Endothelial cell of umbilical vein (primary cell): Measurements from ENCODE around the gene SNCA. TPM values are rescaled to one million over a fixed set of nuclear protein-coding genes. Genes with fewer than 3 reads are reported as not detected.

Experiments
- BruUV-seq: library from RNA; stranded (reverse); fragments of 400-500 nt; replicated peaks from 2 replicates; lab custom pipeline; 2021; lab: Mats Ljungman, UMichigan
- CTCF ChIA-PET: fragments of 300-600, 350-600 bp; sonication (Branson Sonifier 250); formaldehyde crosslinking; loops from one replicate; lab custom pipeline; 2021; ENCODE audit warnings: antibody characterized with exemption, inconsistent platforms; lab: Charles Lee
- POLR2A ChIA-PET: fragments of 300-600, 350-600 bp; sonication (Branson Sonifier 250); formaldehyde crosslinking; loops from one replicate; lab custom pipeline; 2021; ENCODE audit warnings: antibody characterized with exemption, inconsistent platforms; lab: Charles Lee
- DNase-seq: peaks from one replicate; pipeline ENCODE4 v3.0.0-alpha.2; 2011; ENCODE audit warnings: low read depth, low spot score
- FAIRE-seq: peaks from 2 replicates; lab custom pipeline; 2011; peaks lifted over from hg19 to GRCh38; lab: Jason Lieb, UNC
- H2AFZ ChIP-seq: 2 replicates; pipeline ENCODE4 v1.6.0; 2012; ENCODE audit warnings: low read depth, low read length, control low read depth, inconsistent platforms
- H3K27ac ChIP-seq: 2 replicates; pipeline ENCODE4 v1.5.1; 2011; ENCODE audit warnings: low read depth, mild to moderate bottlenecking, control low read depth, low read length, moderate library complexity; ENCODE audit not compliant: insufficient read depth
- H3K27me3 ChIP-seq, 2 experiments: 2 replicates each; pipeline versions ENCODE4 v1.6.0 to v1.6.1; 2011; ENCODE audit warnings: low read length in 2 of 2, mixed read lengths in 1 of 2; ENCODE audit not compliant: control insufficient read depth in 2 of 2, insufficient read depth in 2 of 2
- H3K36me3 ChIP-seq, 2 experiments: 2 replicates in 1 of 2; 3 replicates in 1 of 2; pipeline ENCODE4 v1.5.1; 2011; ENCODE audit warnings: low read length in 2 of 2, mild to moderate bottlenecking in 1 of 2, moderate library complexity in 1 of 2; ENCODE audit not compliant: control insufficient read depth in 2 of 2, insufficient read depth in 2 of 2; ENCODE audit errors: extremely low read depth in 1 of 2
- H3K4me1 ChIP-seq: 3 replicates; pipeline ENCODE4 v1.5.1; 2011; ENCODE audit warnings: mild to moderate bottlenecking, low read length; ENCODE audit not compliant: control insufficient read depth, insufficient read depth; ENCODE audit errors: extremely low read depth
- H3K4me2 ChIP-seq: 2 replicates; pipeline ENCODE4 v1.6.1; 2011; ENCODE audit warnings: low read length, control low read depth, mixed read lengths; ENCODE audit not compliant: insufficient read depth
- H3K4me3 ChIP-seq, 3 experiments: fragments of 200-600 bp in 1 of 3; sonication (generic), shearing (Covaris generic) in 1 of 3; replicated peaks in 1 of 3; 2 replicates each; pipeline ENCODE4 v1.5.1; 2011 to 2016; ENCODE audit warnings: control low read depth in 3 of 3, low read length in 3 of 3, mild to moderate bottlenecking in 2 of 3, inconsistent platforms in 1 of 3, low read depth in 1 of 3, moderate library complexity in 1 of 3; ENCODE audit not compliant: insufficient read depth in 1 of 3
- H3K79me2 ChIP-seq: 2 replicates; pipeline ENCODE4 v1.6.0; 2012; ENCODE audit warnings: low read length, inconsistent platforms; ENCODE audit not compliant: control insufficient read depth, insufficient read depth
- H3K9ac ChIP-seq: replicated peaks from 2 replicates; pipeline ENCODE3; 2011; ENCODE audit warnings: low read length, control low read depth; ENCODE audit not compliant: insufficient read depth; ENCODE audit errors: extremely low read depth
- H3K9me1 ChIP-seq: replicated peaks from 3 replicates; pipeline ENCODE4 v1.6.0; 2011; ENCODE audit warnings: mild to moderate bottlenecking, low read length; ENCODE audit not compliant: control insufficient read depth, insufficient read depth; ENCODE audit errors: extremely low read depth
- H3K9me3 ChIP-seq: replicated peaks from 2 replicates; pipeline ENCODE4 v1.5.1; 2012; ENCODE audit warnings: low read length, inconsistent platforms; ENCODE audit not compliant: control insufficient read depth, insufficient read depth
- H4K20me1 ChIP-seq: replicated peaks from 2 replicates; pipeline ENCODE3; 2011; ENCODE audit warnings: mild to moderate bottlenecking, low read length; ENCODE audit not compliant: control insufficient read depth, insufficient read depth; ENCODE audit errors: extremely low read depth
- EZH2 ChIP-seq: IDR thresholded peaks from 2 replicates; pipeline ENCODE4 v1.6.1; 2012; ENCODE audit warnings: borderline replicate concordance, low read depth, mild to moderate bottlenecking, moderate library complexity, low read length, inconsistent platforms; ENCODE audit not compliant: severe bottlenecking
- FOS ChIP-seq: IDR thresholded peaks from 2 replicates; pipeline ENCODE4 v1.6.1; 2011; ENCODE audit warnings: mild to moderate bottlenecking, low read length, moderate library complexity, borderline replicate concordance; ENCODE audit not compliant: insufficient read depth
- GATA2 ChIP-seq: IDR thresholded peaks from 2 replicates; pipeline ENCODE4 v1.7.0; 2011; ENCODE audit warnings: low read depth, mild to moderate bottlenecking, moderate library complexity, mixed read lengths, low read length; ENCODE audit not compliant: insufficient read length, insufficient read depth
- JUN ChIP-seq: IDR thresholded peaks from 2 replicates; pipeline ENCODE4 v1.6.1; 2011; ENCODE audit warnings: borderline replicate concordance, low read depth; ENCODE audit not compliant: insufficient read length, insufficient read depth
- MYC ChIP-seq: IDR thresholded peaks from one replicate; pipeline ENCODE4 v1.6.1; 2011; ENCODE audit warnings: mild to moderate bottlenecking, low read depth, low read length
- POLR2A ChIP-seq: IDR thresholded peaks from 2 replicates; pipeline ENCODE4 v1.6.1; 2012; ENCODE audit warnings: low read depth, mild to moderate bottlenecking, control low read depth, low read length
- POLR2AphosphoS5 ChIP-seq: IDR thresholded peaks from 2 replicates; pipeline ENCODE4 v1.6.1; 2012; ENCODE audit warnings: low read depth, mild to moderate bottlenecking, control low read depth, low read length, moderate library complexity; ENCODE audit not compliant: insufficient read depth
- dilution Hi-C: fragments of 300-500 bp; cut with MboI; formaldehyde crosslinking; loops from one replicate; pipeline ENCODE4 v1.15.0; 2019; ENCODE audit warnings: low sequenced_read_pairs; ENCODE audit not compliant: extremely low pct_ligation_motif_present
- intact Hi-C: fragments of 100-400 bp; cut with micrococcal nuclease; formaldehyde crosslinking; loops from one replicate; pipeline ENCODE4 v1.10.0; 2022
- polyA plus RNA-seq, 4 experiments: library from polyadenylated mRNA; depleted of rRNA in 3 of 4; stranded (reverse) in 3 of 4; unstranded in 1 of 4; fragments of >200 nt; gene quantifications; 2 replicates each; pipeline versions ENCODE4 v1.2.1 to v1.2.3, GENCODE V29; 2011 to 2012; ENCODE audit warnings: missing spikeins in 1 of 4
- total RNA-seq: library from RNA; stranded (reverse); gene quantifications from 2 replicates; pipeline ENCODE4 v1.2.3, GENCODE V29; 2021
- TF ChIP-seq, protein P1 (sequence below), 2 donors: IDR thresholded peaks; 1 replicate in 1 of 2; 2 replicates in 1 of 2; pipeline ENCODE4 v1.5.1; 2011; ENCODE audit warnings: low read length in 2 of 2, mild to moderate bottlenecking in 2 of 2, moderate library complexity in 2 of 2, control low read depth in 1 of 2, inconsistent platforms in 1 of 2, low read depth in 1 of 2; ENCODE audit not compliant: insufficient read depth in 1 of 2; ENCODE audit errors: extremely low read depth in 1 of 2
- TF ChIP-seq, protein P2 (sequence below): IDR thresholded peaks from 2 replicates; pipeline ENCODE4 v1.6.1; 2011; ENCODE audit not compliant: insufficient read depth, insufficient read length

SNCA gene
- total and polyA plus RNA-seq, 2 donors (not counting 3 experiments of a cell fraction or from before 2014, with no cell fraction given), result 76.8 to 116 TPM

DNA sequence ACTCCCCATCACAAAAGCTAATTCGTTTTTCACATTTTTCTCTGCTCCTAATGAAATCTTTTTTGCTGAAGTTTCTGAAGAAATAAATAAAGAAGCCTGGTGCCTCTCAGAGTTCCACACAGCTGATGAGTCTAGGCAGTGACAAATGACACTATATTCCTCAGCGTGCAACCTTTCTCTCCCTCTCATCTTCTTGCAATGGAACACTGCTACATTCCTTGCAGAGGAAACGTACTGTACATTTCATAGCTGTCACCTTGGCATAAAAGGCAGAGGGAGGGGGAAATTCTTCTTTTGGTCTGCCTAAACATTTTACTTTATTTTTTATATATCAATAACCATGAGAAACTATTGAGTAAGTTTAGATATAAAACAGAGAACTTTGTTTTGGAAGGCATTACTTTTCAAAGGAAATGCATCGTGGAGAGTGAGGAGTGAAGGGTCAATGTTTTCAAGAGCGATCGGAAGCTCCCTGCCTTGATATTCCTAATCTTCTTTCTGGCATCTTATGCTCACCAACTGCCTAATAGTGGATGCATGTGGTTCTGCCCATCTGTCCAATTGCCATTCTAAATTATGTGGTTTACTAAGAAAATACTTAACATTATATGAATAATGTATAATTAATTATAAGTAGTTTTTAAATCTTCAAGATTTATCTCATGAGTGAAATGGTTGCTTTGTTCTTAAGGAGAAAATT lies 29.4 kb downstream of the SNCA start:
- DNase-seq (no peak), FAIRE-seq (no peak)
- Histone ChIP-seq H3K4me2 (no peak overlapping the region), H2AFZ (no peak overlapping the region), H3K9ac (no peak overlapping the region), H3K27me3 (no peaks in the 10 kb centered on the region), H4K20me1 (no peaks in the 10 kb centered on the region), H3K9me3 (no peaks in the 10 kb centered on the region), H3K79me2 (peaks cover 49% of the 10 kb centered on the region), H3K4me1 (no peaks in the 10 kb centered on the region), H3K4me3 (no peak overlapping the region), H3K9me1 (no peaks in the 10 kb centered on the region), H3K27ac (no peak overlapping the region), H3K36me3 (peaks cover 0 to 2% of the 10 kb centered on the region in 2 experiments)
- BruUV-seq, result no TSS peak
- TF ChIP-seq POLR2A (no peak), POLR2AphosphoS5 (no peak), JUN (no peak), FOS (no peak), GATA2 (no peak), EZH2 (no peak), MYC (no peak)
- TF ChIP-seq, protein P1, sequence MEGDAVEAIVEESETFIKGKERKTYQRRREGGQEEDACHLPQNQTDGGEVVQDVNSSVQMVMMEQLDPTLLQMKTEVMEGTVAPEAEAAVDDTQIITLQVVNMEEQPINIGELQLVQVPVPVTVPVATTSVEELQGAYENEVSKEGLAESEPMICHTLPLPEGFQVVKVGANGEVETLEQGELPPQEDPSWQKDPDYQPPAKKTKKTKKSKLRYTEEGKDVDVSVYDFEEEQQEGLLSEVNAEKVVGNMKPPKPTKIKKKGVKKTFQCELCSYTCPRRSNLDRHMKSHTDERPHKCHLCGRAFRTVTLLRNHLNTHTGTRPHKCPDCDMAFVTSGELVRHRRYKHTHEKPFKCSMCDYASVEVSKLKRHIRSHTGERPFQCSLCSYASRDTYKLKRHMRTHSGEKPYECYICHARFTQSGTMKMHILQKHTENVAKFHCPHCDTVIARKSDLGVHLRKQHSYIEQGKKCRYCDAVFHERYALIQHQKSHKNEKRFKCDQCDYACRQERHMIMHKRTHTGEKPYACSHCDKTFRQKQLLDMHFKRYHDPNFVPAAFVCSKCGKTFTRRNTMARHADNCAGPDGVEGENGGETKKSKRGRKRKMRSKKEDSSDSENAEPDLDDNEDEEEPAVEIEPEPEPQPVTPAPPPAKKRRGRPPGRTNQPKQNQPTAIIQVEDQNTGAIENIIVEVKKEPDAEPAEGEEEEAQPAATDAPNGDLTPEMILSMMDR (IDR thresholded peaks at IDR 0.05; ENCODE audit: extremely low read depth in 1 of 2, insufficient read depth in 1 of 2, low read depth in 1 of 2, low read length in 2 of 2), result no peak
- TF ChIP-seq, protein P2, sequence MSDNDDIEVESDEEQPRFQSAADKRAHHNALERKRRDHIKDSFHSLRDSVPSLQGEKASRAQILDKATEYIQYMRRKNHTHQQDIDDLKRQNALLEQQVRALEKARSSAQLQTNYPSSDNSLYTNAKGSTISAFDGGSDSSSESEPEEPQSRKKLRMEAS, result no peak
- intact Hi-C loops (loop anchor here (2.0 kb wide), 1 partner anchor 13 kb away; no protein-coding TSS in a partner anchor), dilution Hi-C loops (no loop called here)
- POLR2A ChIA-PET, result no interaction called here
- CTCF ChIA-PET, result interaction anchor here (0.7 to 2.2 kb wide), 4 partner anchors 9 to 62 kb away, joined by 3 to 6 read pairs (median 4); no protein-coding TSS in a partner anchor
